ENCODE measurements around the gene RUNX1.

The RUNX1 gene

GRCh38 chr21:34836103-34836932, 212.8 kb downstream of the RUNX1 start:
- DNase-seq (ENCODE audit: low read depth) = no peak
- no peak for TF ChIP-seq CTCF (IDR thresholded peaks at IDR 0.05; ENCODE audit: low read depth, low read length, missing control alignments)
- H3K4me3 ChIP-seq (ENCODE audit: low read depth, low read length) = no peak overlapping the region

- no peak for DNase-seq (ENCODE audit: low read depth)
- no peak for TF ChIP-seq CTCF (IDR thresholded peaks at IDR 0.05; ENCODE audit: low read depth, low read length, missing control alignments)
- no peak overlapping the region for H3K4me3 ChIP-seq (ENCODE audit: low read depth, low read length)
These were observed 213.6 kb downstream of the RUNX1 start for GRCh38 chr21:34835526-34835925.

GRCh38 chr21:34834852-34835501, 214.1 kb downstream of the RUNX1 start:
- no peak for DNase-seq (ENCODE audit: low read depth)
- no peak overlapping the region for H3K4me3 ChIP-seq (ENCODE audit: low read depth, low read length)
- no peak for TF ChIP-seq CTCF (IDR thresholded peaks at IDR 0.05; ENCODE audit: low read depth, low read length, missing control alignments)

GRCh38 chr21:34834290-34834689, 214.8 kb downstream of the RUNX1 start:
- no peak for TF ChIP-seq CTCF (IDR thresholded peaks at IDR 0.05; ENCODE audit: low read depth, low read length, missing control alignments)
- H3K4me3 ChIP-seq (ENCODE audit: low read depth, low read length) = no peak overlapping the region
- no peak for DNase-seq (ENCODE audit: low read depth)

- DNase-seq (ENCODE audit: low read depth) = no peak
- no peak overlapping the region for H3K4me3 ChIP-seq (ENCODE audit: low read depth, low read length)
- TF ChIP-seq CTCF (IDR thresholded peaks at IDR 0.05; ENCODE audit: low read depth, low read length, missing control alignments) = no peak
These were observed 215.6 kb downstream of the RUNX1 start for GRCh38 chr21:34833465-34833864.

GRCh38 chr21:34830386-34831170, 218.5 kb downstream of the RUNX1 start:
- TF ChIP-seq CTCF (IDR thresholded peaks at IDR 0.05; ENCODE audit: low read depth, low read length, missing control alignments) = no peak
- no peak overlapping the region for H3K4me3 ChIP-seq (ENCODE audit: low read depth, low read length)
- no peak for DNase-seq (ENCODE audit: low read depth)

Measured in GM12864 (cell line).